H9 (cell line): ENCODE measurements around the gene TFRC. TPM values are rescaled to one million over a fixed set of nuclear protein-coding genes. Genes with fewer than 3 reads are reported as not detected.

Experiments used
- DNase-seq: peaks from one replicate; pipeline ENCODE4 v3.0.0-alpha.2; 2017
- H2AFZ ChIP-seq: one replicate; pipeline ENCODE4 v1.6.1; 2013; ENCODE audit warnings: mild to moderate bottlenecking, low read length, control low read depth, moderate library complexity
- H2AK5ac ChIP-seq: 2 replicates; pipeline ENCODE4 v1.6.1; 2013; ENCODE audit warnings: low read length, control low read depth, mixed read lengths; ENCODE audit not compliant: insufficient read length
- H2BK120ac ChIP-seq: one replicate; pipeline ENCODE4 v1.6.1; 2013; ENCODE audit warnings: low read depth, mild to moderate bottlenecking, low read length, control low read depth, inconsistent platforms; ENCODE audit not compliant: poor library complexity, severe bottlenecking
- H2BK12ac ChIP-seq: 2 replicates; pipeline ENCODE4 v1.6.1; 2013; ENCODE audit warnings: low read length, control low read depth, mixed read lengths, low read depth; ENCODE audit not compliant: insufficient read length
- H2BK15ac ChIP-seq: 2 replicates; pipeline ENCODE4 v1.6.1; 2013; ENCODE audit warnings: low read depth, low read length, control low read depth
- H2BK20ac ChIP-seq: one replicate; pipeline ENCODE4 v1.6.1; 2013; ENCODE audit warnings: low read depth, mild to moderate bottlenecking, low read length, control low read depth, inconsistent platforms; ENCODE audit not compliant: poor library complexity, severe bottlenecking
- H2BK5ac ChIP-seq: 2 replicates; pipeline ENCODE4 v1.6.1; 2013; ENCODE audit warnings: low read length, control low read depth, mixed read lengths; ENCODE audit not compliant: insufficient read length
- H3K14ac ChIP-seq: 2 replicates; pipeline ENCODE4 v1.6.1; 2013; ENCODE audit warnings: low read length, control low read depth; ENCODE audit not compliant: insufficient read depth
- H3K18ac ChIP-seq: 2 replicates; pipeline ENCODE4 v1.6.1; 2013; ENCODE audit warnings: low read depth, mild to moderate bottlenecking, mixed read lengths, low read length, control low read depth; ENCODE audit not compliant: insufficient read length
- H3K23ac ChIP-seq: 2 replicates; pipeline ENCODE4 v1.6.1; 2013; ENCODE audit warnings: low read length, control low read depth, mixed read lengths, low read depth; ENCODE audit not compliant: insufficient read length
- H3K23me2 ChIP-seq: 2 replicates; pipeline ENCODE4 v1.6.1; 2013; ENCODE audit warnings: low read depth, mild to moderate bottlenecking, mixed read lengths, low read length, control low read depth; ENCODE audit not compliant: insufficient read length, poor library complexity, severe bottlenecking
- H3K27ac ChIP-seq: 2 replicates; pipeline ENCODE4 v1.5.1; 2013; ENCODE audit warnings: low read length, control low read depth, mixed read lengths, low read depth; ENCODE audit not compliant: insufficient read length
- H3K27me3 ChIP-seq: 2 replicates; pipeline ENCODE4 v1.6.1; 2013; ENCODE audit warnings: low read length, control low read depth, inconsistent platforms; ENCODE audit not compliant: insufficient read depth
- H3K4ac ChIP-seq: 2 replicates; pipeline ENCODE4 v1.6.1; 2013; ENCODE audit warnings: low read depth, mild to moderate bottlenecking, control low read depth, inconsistent platforms, low read length, moderate library complexity
- H3K4me1 ChIP-seq: 2 replicates; pipeline ENCODE4 v1.6.1; 2013; ENCODE audit warnings: low read length, control low read depth, inconsistent platforms; ENCODE audit not compliant: insufficient read depth
- H3K4me2 ChIP-seq: 2 replicates; pipeline ENCODE4 v1.6.1; 2013; ENCODE audit warnings: low read length, control low read depth, mixed read lengths; ENCODE audit not compliant: insufficient read length, insufficient read depth
- H3K56ac ChIP-seq: 2 replicates; pipeline ENCODE4 v1.6.1; 2013; ENCODE audit warnings: low read depth, mild to moderate bottlenecking, mixed read lengths, low read length, control low read depth; ENCODE audit not compliant: insufficient read length
- H3K79me1 ChIP-seq: 2 replicates; pipeline ENCODE4 v1.6.1; 2013; ENCODE audit warnings: low read depth, mild to moderate bottlenecking, moderate library complexity, low read length, control low read depth, inconsistent platforms; ENCODE audit not compliant: insufficient read depth, poor library complexity, severe bottlenecking
- H3K79me2 ChIP-seq: 2 replicates; pipeline ENCODE4 v1.6.1; 2013; ENCODE audit warnings: low read length, control low read depth, inconsistent platforms; ENCODE audit not compliant: insufficient read depth
- H3K9ac ChIP-seq: 2 replicates; pipeline ENCODE4 v1.6.1; 2013; ENCODE audit warnings: low read length, control low read depth, mixed read lengths; ENCODE audit not compliant: insufficient read length; ENCODE audit errors: extremely low read depth
- H3K9me3 ChIP-seq: one replicate; pipeline ENCODE4 v1.6.1; 2013; ENCODE audit warnings: low read depth, low read length, inconsistent platforms; ENCODE audit not compliant: control insufficient read depth
- H3T11ph ChIP-seq: one replicate; pipeline ENCODE4 v1.6.1; 2013; ENCODE audit warnings: mild to moderate bottlenecking, low read length, control low read depth, inconsistent platforms
- H4K20me1 ChIP-seq: one replicate; pipeline ENCODE4 v1.6.1; 2013; ENCODE audit not compliant: control insufficient read depth, insufficient read length, insufficient read depth
- H4K5ac ChIP-seq: 2 replicates; pipeline ENCODE4 v1.6.1; 2013; ENCODE audit warnings: low read depth, mild to moderate bottlenecking, mixed read lengths, low read length, control low read depth; ENCODE audit not compliant: insufficient read length
- H4K8ac ChIP-seq: replicated peaks from 2 replicates; pipeline ENCODE4 v1.6.1; 2013; ENCODE audit warnings: low read length, control low read depth, mixed read lengths, low read depth; ENCODE audit not compliant: insufficient read length
- H4K91ac ChIP-seq: 2 replicates; pipeline ENCODE4 v1.6.1; 2013; ENCODE audit warnings: low read depth, mild to moderate bottlenecking, moderate library complexity, mixed read lengths, low read length, control low read depth; ENCODE audit not compliant: insufficient read length
- H3K27ac Mint-ChIP-seq, 3 experiments: 2 replicates in 2 of 3; 3 replicates in 1 of 3; pipeline ENCODE4 v1.8.0; 2020 to 2021; ENCODE audit warnings: mixed read lengths in 3 of 3, mild to moderate bottlenecking in 1 of 3, moderate library complexity in 1 of 3
- H3K27me3 Mint-ChIP-seq: 2 replicates; pipeline ENCODE4 v1.8.0; 2021; ENCODE audit warnings: low read depth, mild to moderate bottlenecking, moderate library complexity, mixed read lengths
- H3K36me3 Mint-ChIP-seq, 3 experiments: 2 replicates in 2 of 3; 3 replicates in 1 of 3; pipeline ENCODE4 v1.8.0; 2020 to 2021; ENCODE audit warnings: low read depth in 3 of 3, mixed read lengths in 3 of 3; ENCODE audit not compliant: insufficient read depth in 1 of 3
- H3K4me1 Mint-ChIP-seq, 2 experiments: 2 replicates each; pipeline ENCODE4 v1.8.0; 2020; ENCODE audit warnings: mixed read lengths in 2 of 2
- H3K4me3 Mint-ChIP-seq, 2 experiments: 2 replicates in 1 of 2; 3 replicates in 1 of 2; pipeline ENCODE4 v1.8.0; 2020 to 2021; ENCODE audit warnings: mild to moderate bottlenecking in 2 of 2, mixed read lengths in 2 of 2, moderate library complexity in 1 of 2
- H3K9me3 Mint-ChIP-seq, 2 experiments: 2 replicates in 1 of 2; 3 replicates in 1 of 2; pipeline ENCODE4 v1.8.0; 2020; ENCODE audit warnings: mild to moderate bottlenecking in 2 of 2, mixed read lengths in 2 of 2, moderate library complexity in 1 of 2
- CTCF ChIP-seq: fragments of 200-600 bp; sonication (generic); conservative IDR thresholded peaks from 3 replicates; pipeline ENCODE4 v1.8.0; 2021; ENCODE audit warnings: antibody characterized with exemption, mild to moderate bottlenecking
- WGBS: extraction: QIAGEN DNeasy Blood & Tissue Kit; methylation state at CpG from one replicate; pipeline ENCODE4 v1.1.7; 2013; ENCODE audit warnings: missing lambda C conversion rate, low lambda C conversion rate, mixed read lengths; ENCODE audit not compliant: insufficient read length; ENCODE audit errors: extremely low coverage; 5-methylcytosine and 5-hydroxymethylcytosine counted together
- total RNA-seq: library from RNA; stranded (reverse); gene quantifications from 2 replicates; pipeline ENCODE4 v1.2.1, GENCODE V29; 2021

TFRC gene
- total RNA-seq, 1 experiment from 2014 or later: 135 TPM

GRCh38 chr3:196013587-196014487 lies 68.1 kb downstream of the TFRC start:
- Mint-ChIP-seq H3K27me3 (peaks cover 11% of the 10 kb centered on the region), H3K36me3 (no peaks in the 10 kb centered on the region), H3K4me1 (no peaks in the 10 kb centered on the region), H3K27ac (no peak overlapping the region; a peak in 1 of 7 replicates), H3K4me3 (no peak overlapping the region), H3K9me3 (peaks cover 2 to 6% of the 10 kb centered on the region in 2 experiments; a peak in 3 of 5 replicates)
- no peak overlapping the region for H2BK12ac ChIP-seq
- no peaks in the 10 kb centered on the region for H3K23me2 ChIP-seq
- no peak overlapping the region for H4K8ac ChIP-seq
- no CpG with 5 or more reads among the region's 15 CpGs for WGBS
- no peak overlapping the region for H3K14ac ChIP-seq
- H4K91ac ChIP-seq: no peak overlapping the region
- H3T11ph ChIP-seq: no peak overlapping the region
- H3K79me2 ChIP-seq: no peaks in the 10 kb centered on the region
- no peak overlapping the region for H2BK5ac ChIP-seq
- no peak overlapping the region for H3K56ac ChIP-seq
- no peak overlapping the region for H2BK20ac ChIP-seq
- no peaks in the 10 kb centered on the region for H3K79me1 ChIP-seq
- no peak overlapping the region for H3K27ac ChIP-seq
- no peak overlapping the region for H3K23ac ChIP-seq
- H2AFZ ChIP-seq: no peak overlapping the region
- H3K4me1 ChIP-seq: no peaks in the 10 kb centered on the region
- no peaks in the 10 kb centered on the region for H3K9me3 ChIP-seq
- no peak overlapping the region for H3K4ac ChIP-seq
- no peak overlapping the region for H4K5ac ChIP-seq
- H3K9ac ChIP-seq: no peak overlapping the region
- DNase-seq: no peak
- no peak overlapping the region for H2BK120ac ChIP-seq
- H2BK15ac ChIP-seq: no peak overlapping the region
- no peak overlapping the region for H2AK5ac ChIP-seq
- TF ChIP-seq CTCF: no peak
- H3K27me3 ChIP-seq: no peaks in the 10 kb centered on the region
- H3K4me2 ChIP-seq: no peak overlapping the region
- no peak overlapping the region for H3K18ac ChIP-seq
- no peaks in the 10 kb centered on the region for H4K20me1 ChIP-seq
